Right cardiac atrium (tissue), 5 donors: Measurements from ENCODE around the gene C19orf67. TPM values are rescaled to one million over a fixed set of nuclear protein-coding genes. Genes with fewer than 3 reads are reported as not detected.

Experiments
- ATAC-seq, 2 donors: fragments of 200-7000 bp; cut with Tn5 transposase; one replicate each; pipeline versions ENCODE4 v1.8.0 to v1.9.1; 2020; ENCODE audit warnings: moderate library complexity in 2 of 2, mild to moderate bottlenecking in 1 of 2
- DNase-seq, 3 donors: peaks; one replicate each; pipeline ENCODE4 v3.0.0-alpha.2; 2020
- H3K27ac ChIP-seq: one replicate; pipeline ENCODE4 v1.5.1; 2013; ENCODE audit warnings: mild to moderate bottlenecking, low read length, control low read depth, moderate library complexity
- H3K27me3 ChIP-seq: one replicate; pipeline ENCODE4 v1.6.1; 2013; ENCODE audit not compliant: control insufficient read depth, insufficient read depth
- H3K4me1 ChIP-seq: one replicate; pipeline ENCODE4 v1.6.1; 2013; ENCODE audit warnings: low read length; ENCODE audit not compliant: control insufficient read depth, insufficient read depth
- H3K4me3 ChIP-seq: one replicate; pipeline ENCODE4 v1.5.1; 2013; ENCODE audit warnings: low read length, control low read depth
- H3K9me3 ChIP-seq: one replicate; pipeline ENCODE4 v1.6.1; 2013; ENCODE audit warnings: low read length; ENCODE audit not compliant: control insufficient read depth
- WGBS: extraction: QIAGEN DNeasy Blood & Tissue Kit; methylation state at CpG from one replicate; pipeline ENCODE4 v1.1.7; 2013; 5-methylcytosine and 5-hydroxymethylcytosine counted together
- intact Hi-C, 4 donors: fragments of 100-400 bp; cut with DNase I; formaldehyde crosslinking; loops; one replicate each; pipeline versions ENCODE4 v1.11.0 to v1.14.0; 2022 to 2023
- polyA plus RNA-seq: library from polyadenylated mRNA; stranded (reverse); fragments of 200-250 nt; gene quantifications from one replicate; pipeline ENCODE4 v1.2.3, GENCODE V29; 2013
- total RNA-seq, 4 donors: library from RNA; stranded (reverse); fragmentation: NEBNext Ultra II Directional; extraction: Animal tissue kit (Norgen Biotek cat#: 25700); gene quantifications; one replicate each; pipeline ENCODE4 v1.2.1, GENCODE V29; 2021
- donor health status: healthy with polysubstance abuse.
- donor health status: DM: no; HTN: yes; CAD: no.
- donor health status: DM: no; HTN: no; CAD: no.
- donor health status: DM: no; HTN: yes; CAD: no; lungs with severe emphysema.
- donor health status: DM: yes; HTN: yes; CAD: no.

C19orf67 gene
- total and polyA plus RNA-seq, 5 donors: not detected

GRCh38 chr19:14116918-14117578 is 31.5 kb upstream of the C19orf67 start:
- Histone ChIP-seq H3K4me3 (peak overlapping the region; percentile 95), H3K27me3 (no peaks in the 10 kb centered on the region), H3K9me3 (no peaks in the 10 kb centered on the region), H3K27ac (peak overlapping the region; percentile 95), H3K4me1 (peaks cover 19% of the 10 kb centered on the region)
- WGBS: under 1% methylated on average over 33 of the region's 33 CpGs
- intact Hi-C loops: loop anchor here in 2 of 4 donors (5.0 kb wide), 2 partner anchors 35 to 45 kb away; partner anchors contain the start of gene MISP3 (in 1 of the 2)
- DNase-seq (peak; percentile 64 to 87 (median 80)), ATAC-seq (no peak)

- Histone ChIP-seq H3K4me1 (peaks cover 23% of the 10 kb centered on the region), H3K27me3 (no peaks in the 10 kb centered on the region), H3K4me3 (peak overlapping the region; percentile 95), H3K9me3 (no peaks in the 10 kb centered on the region), H3K27ac (peak overlapping the region; percentile 95)
- ATAC-seq (no peak), DNase-seq (no peak)
- 3% methylated on average over 6 of the region's 6 CpGs for WGBS
- intact Hi-C loops: loop anchor here in 2 of 4 donors (5.0 kb wide), 2 partner anchors 34 to 44 kb away; partner anchors contain the start of gene MISP3 (in 1 of the 2)
Measured at GRCh38 chr19:14116525-14116917, 30.9 kb upstream of the C19orf67 start.

- H3K27me3 ChIP-seq: no peaks in the 10 kb centered on the region
- 53% methylated on average over 5 of the region's 5 CpGs for WGBS
- DNase-seq (peak in 2 of 3 donors; percentile 52 to 55), ATAC-seq (no peak)
- intact Hi-C loops: loop anchor here in 2 of 4 donors (5.0 kb wide), 2 partner anchors 33 to 43 kb away; partner anchors contain the start of gene MISP3 (in 1 of the 2)
- peak overlapping the region; percentile 95 for H3K4me3 ChIP-seq
- peaks cover 23% of the 10 kb centered on the region for H3K4me1 ChIP-seq
- no peaks in the 10 kb centered on the region for H3K9me3 ChIP-seq
- H3K27ac ChIP-seq: peak overlapping the region; percentile 95
Measured at GRCh38 chr19:14115756-14116155, 30.2 kb upstream of the C19orf67 start.

GRCh38 chr19:14114854-14115253 is 29.3 kb upstream of the C19orf67 start:
- intact Hi-C loops: loop anchor here in 2 of 4 donors (5.0 kb wide), 2 partner anchors 33 to 43 kb away; partner anchors contain the start of gene MISP3 (in 1 of the 2)
- WGBS: 29% methylated on average over 9 of the region's 9 CpGs
- H3K9me3 ChIP-seq: no peaks in the 10 kb centered on the region
- DNase-seq: peak; percentile 65 to 87 (median 85)
- peaks cover 19% of the 10 kb centered on the region for H3K4me1 ChIP-seq
- H3K4me3 ChIP-seq: no peak overlapping the region
- H3K27ac ChIP-seq: peak overlapping the region; percentile 44
- ATAC-seq: no peak
- no peaks in the 10 kb centered on the region for H3K27me3 ChIP-seq

- WGBS: 85% methylated on average over 7 of the region's 7 CpGs
- no peak for ATAC-seq
- no peaks in the 10 kb centered on the region for H3K9me3 ChIP-seq
- no peak overlapping the region for H3K4me3 ChIP-seq
- peak in 1 of 3 donors; percentile 54 for DNase-seq
- intact Hi-C loops: no loop called here
- H3K27ac ChIP-seq: peak overlapping the region; percentile 44
- peaks cover 15% of the 10 kb centered on the region for H3K4me1 ChIP-seq
- H3K27me3 ChIP-seq: no peaks in the 10 kb centered on the region
Measured at GRCh38 chr19:14114439-14114838, 28.9 kb upstream of the C19orf67 start.

GRCh38 chr19:14113762-14114414 is 28.3 kb upstream of the C19orf67 start:
- Histone ChIP-seq H3K4me3 (no peak overlapping the region), H3K27me3 (no peaks in the 10 kb centered on the region), H3K9me3 (no peaks in the 10 kb centered on the region), H3K4me1 (peaks cover 15% of the 10 kb centered on the region), H3K27ac (peak overlapping the region; percentile 80)
- ATAC-seq: no peak
- WGBS: 81% methylated on average over 18 of the region's 18 CpGs
- peak; percentile 49 to 82 (median 76) for DNase-seq
- intact Hi-C loops: no loop called here

GRCh38 chr19:14112809-14113385 is 27.3 kb upstream of the C19orf67 start:
- H3K27me3 ChIP-seq: no peaks in the 10 kb centered on the region
- intact Hi-C loops: no loop called here
- H3K4me1 ChIP-seq: peaks cover 15% of the 10 kb centered on the region
- 18% methylated on average over 12 of the region's 12 CpGs for WGBS
- H3K4me3 ChIP-seq: no peak overlapping the region
- DNase-seq: peak; percentile 53 to 82 (median 82)
- peak; percentile 14 to 20 for ATAC-seq
- H3K9me3 ChIP-seq: no peaks in the 10 kb centered on the region
- peak overlapping the region; percentile 80 for H3K27ac ChIP-seq

- intact Hi-C loops: no loop called here
- no peaks in the 10 kb centered on the region for H3K9me3 ChIP-seq
- no peaks in the 10 kb centered on the region for H3K27me3 ChIP-seq
- ATAC-seq (peak; percentile 9 to 12), DNase-seq (peak; percentile 44 to 79 (median 75))
- no peak overlapping the region for H3K4me3 ChIP-seq
- H3K4me1 ChIP-seq: peaks cover 15% of the 10 kb centered on the region
- peak overlapping the region; percentile 80 for H3K27ac ChIP-seq
- 38% methylated on average over 12 of the region's 12 CpGs for WGBS
Measured at GRCh38 chr19:14112051-14112808, 26.6 kb upstream of the C19orf67 start.

- WGBS: 66% methylated on average over 1 of the region's 1 CpG
Measured at GRCh38 chr19:14111486-14111885, 25.9 kb upstream of the C19orf67 start.

GRCh38 chr19:14110650-14111049 is 25.1 kb upstream of the C19orf67 start:
- Histone ChIP-seq H3K27ac (no peak overlapping the region), H3K4me1 (peaks cover 15% of the 10 kb centered on the region), H3K4me3 (no peak overlapping the region), H3K9me3 (no peaks in the 10 kb centered on the region), H3K27me3 (no peaks in the 10 kb centered on the region)
- no peak for ATAC-seq
- intact Hi-C loops: no loop called here
- DNase-seq: no peak
- WGBS: 57% methylated on average over 2 of the region's 2 CpGs

More at GRCh38 chr19:14111486-14111885, 25.9 kb upstream of the C19orf67 start:
- H3K4me3 ChIP-seq: no peak overlapping the region
- DNase-seq (no peak), ATAC-seq (no peak)
- intact Hi-C loops: no loop called here
- H3K4me1 ChIP-seq: peaks cover 15% of the 10 kb centered on the region
- H3K9me3 ChIP-seq: no peaks in the 10 kb centered on the region
- H3K27me3 ChIP-seq: no peaks in the 10 kb centered on the region
- peak overlapping the region; percentile 1 for H3K27ac ChIP-seq
